Globus pallidus (tissue), 1 donor: ENCODE results near the gene CERK.

Experiments
- DNase-seq: peaks from one replicate; pipeline ENCODE4 v3.0.0-alpha.2; 2015; ENCODE audit warnings: low spot score

CERK gene

DNA sequence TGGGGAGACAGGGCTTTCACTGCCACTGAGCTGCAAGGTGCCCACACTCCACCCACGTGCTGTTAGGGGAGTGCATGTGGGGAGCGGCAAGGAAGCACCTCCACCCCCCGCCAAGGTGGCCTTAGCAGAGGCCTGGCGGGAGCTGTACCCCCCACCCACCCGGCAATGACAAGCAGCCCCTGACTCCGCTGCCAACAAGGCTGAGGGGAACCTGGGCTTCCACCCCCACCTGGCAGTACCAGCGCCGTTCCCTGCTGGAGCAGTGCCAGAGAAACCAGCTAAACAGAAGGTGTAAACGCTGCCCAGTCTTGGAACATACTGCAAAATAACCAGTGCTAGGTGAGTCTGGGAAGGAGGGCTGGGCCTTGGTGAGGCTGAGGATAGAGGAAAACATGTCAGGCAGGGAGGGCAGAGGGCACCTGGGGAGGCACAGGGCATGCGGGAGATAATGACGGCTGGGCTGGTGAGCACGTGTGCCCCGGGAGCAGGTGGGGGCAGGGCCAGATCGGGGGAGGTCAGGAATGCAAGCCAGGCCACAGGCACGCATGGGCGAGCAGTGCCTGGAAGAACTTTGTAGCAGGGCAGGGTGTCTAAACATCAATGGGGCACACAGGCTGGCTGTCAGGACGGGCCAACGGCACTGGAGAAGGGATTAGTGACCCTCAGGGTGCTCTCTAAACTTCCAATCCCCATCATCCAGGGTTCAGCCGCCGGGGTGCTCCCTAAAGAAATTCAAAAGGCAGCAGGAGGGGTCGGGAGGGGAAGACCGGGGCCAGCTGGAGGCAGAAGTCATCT lies 6.6 kb downstream of the CERK start:
- DNase-seq, result no peak

DNA sequence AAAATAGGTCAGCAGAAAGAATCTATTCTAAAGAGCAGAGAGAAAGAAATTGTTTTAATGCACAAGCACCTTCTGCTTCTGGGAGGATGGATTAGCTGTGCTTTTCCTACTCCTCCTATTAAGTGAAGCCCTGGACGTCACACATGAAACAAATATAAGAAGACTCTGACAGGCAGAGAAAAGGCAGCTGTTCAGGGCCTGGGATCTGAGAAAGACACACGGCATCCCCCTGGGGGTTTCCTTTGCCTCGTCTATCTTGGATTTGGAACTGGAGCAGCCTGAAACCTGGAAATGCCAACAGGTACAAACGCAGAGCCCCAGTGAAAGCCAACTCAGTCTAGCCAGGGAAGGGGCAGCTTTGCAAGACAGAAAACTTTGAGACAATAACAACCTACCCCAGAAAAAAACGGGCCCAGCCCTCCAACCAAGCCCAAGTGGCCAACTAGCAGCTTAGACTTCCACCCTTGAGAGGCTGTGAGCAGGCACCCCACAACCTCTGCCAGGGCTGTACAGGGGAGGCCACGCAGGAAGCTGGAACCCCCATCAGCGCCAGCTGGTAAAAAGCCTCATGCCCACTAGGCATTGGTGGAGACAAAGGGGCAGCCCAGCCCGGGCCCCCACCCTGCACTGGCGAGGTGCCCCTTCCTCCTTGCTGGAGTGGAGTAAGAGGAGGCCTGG lies 7.3 kb downstream of the CERK start:
- no peak for DNase-seq

- no peak for DNase-seq
These were observed 9.6 kb downstream of the CERK start for GRCh38 chr22:46728470-46728869.

- no peak for DNase-seq
These were observed 10.2 kb downstream of the CERK start for GRCh38 chr22:46727813-46728364.

DNA sequence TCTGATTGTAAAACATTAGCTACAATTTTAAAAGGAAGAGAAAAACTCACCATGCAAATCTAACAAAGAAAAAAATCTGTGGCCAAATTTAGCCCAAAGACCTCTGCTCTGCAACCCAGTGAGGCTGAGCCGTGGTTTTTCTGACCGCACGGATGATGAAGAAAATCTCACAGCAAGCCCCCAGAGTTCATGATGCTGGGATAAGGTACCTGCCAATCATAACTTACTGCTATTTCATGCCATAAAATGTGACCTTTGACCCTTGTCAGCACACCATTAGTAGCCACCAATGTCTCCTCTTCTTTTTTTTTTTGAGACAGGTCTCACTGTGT lies 11.1 kb downstream of the CERK start:
- DNase-seq, result no peak

DNA sequence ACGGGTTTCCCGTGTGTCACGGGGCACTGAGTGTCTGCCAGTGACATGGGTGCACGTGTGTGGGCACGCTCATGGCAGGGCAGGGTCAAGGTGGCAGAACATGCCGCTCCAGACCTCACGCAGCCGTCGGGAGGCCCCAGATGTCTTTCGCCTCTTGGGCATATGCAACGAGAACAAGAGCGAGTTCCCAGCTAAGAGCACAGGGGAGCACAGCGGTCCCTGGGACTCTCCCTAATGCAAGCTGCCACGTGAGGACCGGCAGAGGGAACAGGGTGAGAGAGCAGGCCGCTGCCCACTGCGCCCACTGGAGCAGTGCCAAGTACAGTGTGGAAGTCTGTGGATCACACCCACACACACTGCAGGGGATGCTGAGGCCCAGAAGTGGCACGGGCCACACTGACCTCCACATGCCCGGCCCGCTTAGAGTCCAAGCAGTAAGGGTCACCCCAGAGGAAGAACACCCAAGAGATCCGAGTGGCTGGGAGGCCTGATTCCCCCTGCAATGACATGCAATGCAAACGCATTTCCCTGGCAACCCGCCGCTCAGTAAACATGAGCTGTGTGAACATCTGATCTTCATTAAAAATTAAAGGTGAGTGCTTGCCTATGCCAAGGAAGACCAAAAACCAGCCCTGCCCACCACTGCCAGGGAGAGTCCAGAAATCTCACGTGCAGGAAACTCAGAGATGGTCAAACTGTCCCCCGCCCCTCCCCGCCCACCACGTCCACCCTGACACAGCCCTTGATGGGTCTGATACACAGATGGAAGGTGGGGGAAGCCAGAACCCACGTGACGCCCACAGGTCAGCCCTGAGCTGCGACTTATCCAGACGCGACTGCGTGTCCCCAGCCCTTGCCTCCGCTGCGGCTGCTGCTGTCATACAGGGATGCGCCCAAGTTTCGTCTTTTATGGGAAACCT lies 11.7 kb downstream of the CERK start:
- DNase-seq, result no peak

GRCh38 chr22:46725096-46725495 lies 13.0 kb downstream of the CERK start:
- no peak for DNase-seq

- no peak for DNase-seq
These were observed 14.2 kb downstream of the CERK start for GRCh38 chr22:46723882-46724281.

GRCh38 chr22:46721501-46722085 lies 16.5 kb downstream of the CERK start:
- DNase-seq, result no peak

- DNase-seq, result no peak
These were observed 18.1 kb downstream of the CERK start for GRCh38 chr22:46719921-46720320.

DNA sequence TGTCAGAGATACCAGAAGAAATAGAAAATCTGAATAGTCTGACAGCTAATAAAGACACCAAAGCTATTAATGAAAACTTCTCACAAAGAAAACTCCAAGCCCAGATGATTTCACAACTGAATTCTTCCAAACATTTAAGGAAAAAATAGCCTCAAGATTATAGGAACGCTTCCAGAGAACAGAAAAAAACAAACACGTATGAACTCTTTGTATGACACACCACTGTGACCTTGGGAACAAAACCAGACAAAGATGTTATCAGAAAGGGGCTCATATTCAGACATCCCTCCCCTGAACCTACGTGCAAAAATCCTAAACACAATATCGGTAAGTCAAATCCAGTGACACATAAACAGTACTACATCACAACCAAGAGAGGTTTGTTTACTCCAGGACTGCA lies 23.5 kb downstream of the CERK start:
- no peak for DNase-seq

DNA sequence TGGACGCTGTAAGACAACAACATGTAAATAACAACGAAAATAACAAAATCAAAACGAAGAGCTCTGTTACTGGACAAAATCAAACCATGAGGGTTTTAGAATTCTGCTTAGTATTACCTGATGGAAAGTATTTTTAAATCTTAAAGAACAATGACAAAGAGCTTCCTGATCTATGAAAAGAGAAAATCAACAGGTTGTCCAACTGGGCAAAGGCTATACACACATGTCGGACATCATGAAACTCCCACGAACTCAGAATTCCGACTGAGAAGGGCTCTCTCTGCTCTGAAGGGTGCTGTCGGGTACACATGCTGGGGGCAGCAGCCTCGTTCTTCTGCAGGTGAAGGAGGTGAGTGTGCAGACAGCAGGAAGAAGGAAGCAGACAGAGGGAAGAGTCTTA lies 25.8 kb downstream of the CERK start:
- no peak for DNase-seq

GRCh38 chr22:46710806-46711205 lies 27.2 kb downstream of the CERK start:
- no peak for DNase-seq

DNA sequence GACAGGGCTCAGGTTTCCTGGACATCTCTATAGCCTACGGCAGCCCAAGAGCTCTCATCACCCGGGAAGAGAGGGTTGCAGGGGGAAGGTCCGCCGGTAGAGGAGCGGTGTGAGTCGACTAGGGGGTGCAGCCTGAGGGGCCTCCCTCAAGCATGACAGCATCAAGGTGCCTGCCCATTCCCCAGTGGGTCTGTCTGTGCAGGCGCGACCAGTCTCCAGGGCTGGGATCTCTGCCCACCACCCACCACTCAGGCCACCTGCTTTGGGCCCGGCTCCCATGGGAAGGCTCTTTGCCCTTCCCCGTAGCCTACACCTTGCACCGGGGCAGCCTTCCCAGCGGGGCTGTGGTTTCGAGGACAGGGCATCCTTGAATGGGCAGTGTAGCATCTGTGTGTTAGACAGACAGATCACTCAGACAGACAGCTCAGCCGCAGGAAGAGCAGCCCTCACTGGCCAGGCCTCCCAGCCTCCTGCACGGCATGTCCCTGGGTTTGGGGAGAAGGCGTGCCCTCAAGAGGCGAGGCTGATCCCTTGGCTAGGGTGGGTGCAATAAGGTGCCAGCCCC lies 29.2 kb downstream of the CERK start:
- no peak for DNase-seq

- DNase-seq, result no peak
These were observed 30.1 kb downstream of the CERK start for GRCh38 chr22:46707827-46708570.

GRCh38 chr22:46707305-46707704 lies 30.7 kb downstream of the CERK start:
- no peak for DNase-seq

DNA sequence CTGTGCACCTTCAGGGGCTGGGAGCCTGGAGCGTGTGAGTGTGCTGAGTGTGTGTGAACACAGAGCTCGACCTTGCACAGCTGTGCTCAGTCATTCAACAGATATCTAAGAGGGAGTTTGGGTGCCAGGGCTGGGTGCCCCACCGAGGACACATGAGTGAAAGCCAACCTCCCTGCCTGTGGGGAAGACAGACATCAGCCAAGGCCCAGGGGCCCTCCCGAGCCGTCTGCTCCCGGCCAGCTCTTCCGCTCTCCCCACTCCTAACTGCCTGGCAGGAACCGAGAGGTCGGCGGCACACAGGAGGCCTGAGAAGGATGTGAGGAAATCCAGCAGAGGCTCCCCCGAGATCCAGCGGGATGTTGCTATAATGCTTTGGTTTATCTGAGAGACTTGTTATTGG lies 32.0 kb downstream of the CERK start:
- no peak for DNase-seq

DNA sequence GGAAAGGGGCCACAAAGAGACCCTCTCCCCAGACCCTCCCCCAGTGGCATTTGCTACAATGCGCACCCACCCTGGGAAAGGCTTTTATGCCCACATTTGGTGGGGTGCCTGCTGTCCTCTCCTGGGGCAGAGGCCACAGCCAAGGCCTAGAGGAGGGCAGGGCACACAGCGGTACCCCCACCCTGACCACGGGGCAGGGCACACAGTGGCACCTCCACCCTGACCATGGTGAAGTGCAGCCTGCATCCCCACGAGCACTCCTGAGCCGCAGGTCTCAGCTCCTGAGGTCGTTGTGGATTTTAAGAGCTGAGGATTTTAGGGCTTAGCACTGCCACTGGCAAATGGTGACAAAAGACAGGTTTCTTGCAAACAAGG lies 34.1 kb downstream of the CERK start:
- no peak for DNase-seq

GRCh38 chr22:46703171-46703995 lies 34.7 kb downstream of the CERK start:
- DNase-seq, result no peak

- no peak for DNase-seq
These were observed 36.8 kb downstream of the CERK start for GRCh38 chr22:46701262-46701661.
